ENCODE data around the gene CSF1. TPM values are rescaled to one million over a fixed set of nuclear protein-coding genes. Genes with fewer than 3 reads are reported as not detected.

The CSF1 gene
- total RNA-seq, 1 donor from 2014 or later = 159 TPM

DNA sequence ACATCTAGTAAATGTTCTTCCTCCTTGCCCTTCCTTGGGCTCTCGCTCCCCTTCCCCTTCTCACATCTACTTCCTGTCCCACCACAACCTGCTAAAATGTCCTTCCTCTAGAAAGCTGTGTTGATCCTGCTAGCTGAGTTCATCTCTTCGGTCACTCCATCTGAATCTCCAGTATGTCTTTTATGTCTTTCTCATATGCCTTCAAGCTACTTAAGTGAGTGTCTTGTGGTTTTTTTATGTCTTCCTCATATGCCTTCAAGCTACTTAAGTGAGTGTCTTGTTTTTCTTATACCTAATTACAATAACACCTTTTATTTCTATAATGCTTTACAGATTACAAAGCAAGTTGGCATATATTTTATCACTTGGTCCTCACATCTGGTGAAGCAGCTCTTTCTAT, 33.9 kb downstream of the CSF1 start:
- no peak for DNase-seq (ENCODE audit: extremely low spot score in 2 of 2)
- no peak overlapping the region for H3K4me3 ChIP-seq
- intact Hi-C loops (cut with DNase I) = no loop called here
- no peak for TF ChIP-seq POLR2A (IDR thresholded peaks at IDR 0.05)
- no peak for TF ChIP-seq POLR2AphosphoS5 (IDR thresholded peaks at IDR 0.05; ENCODE audit: insufficient read depth in 1 of 2, low read depth in 1 of 2)
- TF ChIP-seq, protein P1, sequence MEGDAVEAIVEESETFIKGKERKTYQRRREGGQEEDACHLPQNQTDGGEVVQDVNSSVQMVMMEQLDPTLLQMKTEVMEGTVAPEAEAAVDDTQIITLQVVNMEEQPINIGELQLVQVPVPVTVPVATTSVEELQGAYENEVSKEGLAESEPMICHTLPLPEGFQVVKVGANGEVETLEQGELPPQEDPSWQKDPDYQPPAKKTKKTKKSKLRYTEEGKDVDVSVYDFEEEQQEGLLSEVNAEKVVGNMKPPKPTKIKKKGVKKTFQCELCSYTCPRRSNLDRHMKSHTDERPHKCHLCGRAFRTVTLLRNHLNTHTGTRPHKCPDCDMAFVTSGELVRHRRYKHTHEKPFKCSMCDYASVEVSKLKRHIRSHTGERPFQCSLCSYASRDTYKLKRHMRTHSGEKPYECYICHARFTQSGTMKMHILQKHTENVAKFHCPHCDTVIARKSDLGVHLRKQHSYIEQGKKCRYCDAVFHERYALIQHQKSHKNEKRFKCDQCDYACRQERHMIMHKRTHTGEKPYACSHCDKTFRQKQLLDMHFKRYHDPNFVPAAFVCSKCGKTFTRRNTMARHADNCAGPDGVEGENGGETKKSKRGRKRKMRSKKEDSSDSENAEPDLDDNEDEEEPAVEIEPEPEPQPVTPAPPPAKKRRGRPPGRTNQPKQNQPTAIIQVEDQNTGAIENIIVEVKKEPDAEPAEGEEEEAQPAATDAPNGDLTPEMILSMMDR (IDR thresholded peaks at IDR 0.05) = no peak
- no peaks in the 10 kb centered on the region for H3K4me1 ChIP-seq
- no peaks in the 10 kb centered on the region for H3K9me3 ChIP-seq
- no peaks in the 10 kb centered on the region for H3K27me3 ChIP-seq
- H3K36me3 ChIP-seq = no peaks in the 10 kb centered on the region
- no peak overlapping the region for H3K27ac ChIP-seq

DNA sequence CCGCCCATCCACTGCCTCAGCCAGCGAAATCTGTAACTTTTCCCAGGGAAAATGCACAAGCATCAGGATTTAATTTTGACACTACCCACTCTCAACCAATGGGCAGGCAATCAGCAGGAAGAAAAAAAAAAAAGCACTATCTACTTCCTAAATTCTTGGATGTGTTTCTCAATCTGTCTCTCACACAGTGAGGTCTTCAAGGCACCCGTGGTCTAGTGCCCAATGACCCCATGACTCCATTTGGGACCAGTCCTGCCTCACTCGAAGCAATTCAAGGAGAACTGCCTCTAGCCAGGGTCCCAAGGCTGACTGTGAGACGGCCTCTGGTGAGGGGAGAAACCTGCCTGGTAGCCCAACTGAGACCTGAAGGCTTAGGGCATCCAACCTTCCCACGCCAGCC, 35.9 kb downstream of the CSF1 start:
- Histone ChIP-seq H3K4me1 (no peaks in the 10 kb centered on the region), H3K36me3 (no peaks in the 10 kb centered on the region), H3K27me3 (no peaks in the 10 kb centered on the region), H3K9me3 (no peaks in the 10 kb centered on the region), H3K27ac (no peak overlapping the region), H3K4me3 (no peak overlapping the region)
- intact Hi-C loops (cut with DNase I) = no loop called here
- no peak for DNase-seq (ENCODE audit: extremely low spot score in 2 of 2)
- no peak for TF ChIP-seq POLR2AphosphoS5 (IDR thresholded peaks at IDR 0.05; ENCODE audit: insufficient read depth in 1 of 2, low read depth in 1 of 2)

DNA sequence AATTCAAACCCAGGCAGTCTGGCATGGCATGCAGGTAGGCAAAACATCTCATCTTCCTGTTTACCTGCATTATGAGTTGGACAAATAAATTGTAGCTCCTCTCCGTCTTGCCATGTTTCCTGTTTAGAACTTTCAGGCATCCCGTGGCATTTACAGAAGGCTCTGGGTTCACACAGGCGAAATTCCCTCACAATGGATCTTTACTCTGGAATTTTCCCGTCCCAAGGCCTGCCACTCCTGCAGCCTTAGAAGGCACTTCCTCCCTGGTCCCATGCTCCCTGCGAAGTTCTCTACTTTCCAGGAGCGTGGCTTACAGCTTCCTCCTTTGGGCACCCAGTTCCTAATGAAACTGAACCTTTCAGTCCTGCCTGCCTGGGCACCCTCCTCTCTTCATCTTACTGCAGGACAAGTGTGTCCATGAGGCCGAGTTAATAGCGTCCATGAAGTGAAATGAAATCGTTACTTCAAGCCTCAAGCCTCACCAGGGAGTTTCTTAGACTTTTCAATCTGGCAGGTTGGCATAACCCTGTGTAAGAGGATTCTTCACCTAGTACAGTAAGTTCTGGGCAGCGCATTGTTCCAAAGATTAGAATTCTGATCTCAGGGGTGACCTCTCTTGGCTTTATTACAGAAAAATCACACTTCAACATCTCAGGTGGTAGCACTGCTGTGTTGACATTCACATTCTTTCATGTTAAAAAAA, 37.1 kb downstream of the CSF1 start:
- TF ChIP-seq POLR2AphosphoS5 (IDR thresholded peaks at IDR 0.05; ENCODE audit: insufficient read depth in 1 of 2, low read depth in 1 of 2) (no peak), POLR2A (IDR thresholded peaks at IDR 0.05) (no peak)
- TF ChIP-seq, protein P1 (IDR thresholded peaks at IDR 0.05) = no peak
- Histone ChIP-seq H3K4me3 (no peak overlapping the region), H3K4me1 (no peaks in the 10 kb centered on the region), H3K9me3 (no peaks in the 10 kb centered on the region), H3K27ac (no peak overlapping the region), H3K27me3 (no peaks in the 10 kb centered on the region), H3K36me3 (no peaks in the 10 kb centered on the region)
- no peak for DNase-seq (ENCODE audit: extremely low spot score in 2 of 2)
- intact Hi-C loops (cut with DNase I) = no loop called here

DNA sequence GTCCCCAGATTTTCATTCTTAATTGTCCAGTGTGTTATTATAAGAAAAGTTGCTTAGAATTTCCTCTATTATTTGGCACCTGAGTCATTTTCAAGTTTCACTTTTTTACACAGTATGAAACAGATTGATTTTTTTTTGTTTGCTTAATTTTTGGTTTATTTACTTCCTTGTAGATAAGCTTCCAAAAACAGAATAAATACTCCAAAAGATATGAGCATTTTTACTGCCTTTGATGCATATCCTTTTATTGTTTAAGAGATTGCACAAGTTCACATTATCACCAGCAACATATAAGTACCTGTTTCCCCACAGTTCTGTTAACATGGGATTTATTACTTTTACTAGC, 37.6 kb downstream of the CSF1 start:
- no peak overlapping the region for H3K4me3 ChIP-seq
- no peak overlapping the region for H3K27ac ChIP-seq
- DNase-seq (ENCODE audit: extremely low spot score in 2 of 2) = no peak
- TF ChIP-seq POLR2AphosphoS5 (IDR thresholded peaks at IDR 0.05; ENCODE audit: insufficient read depth in 1 of 2, low read depth in 1 of 2) (no peak), POLR2A (IDR thresholded peaks at IDR 0.05) (no peak)
- TF ChIP-seq, protein P1 (IDR thresholded peaks at IDR 0.05) = no peak
- H3K36me3 ChIP-seq = no peaks in the 10 kb centered on the region
- intact Hi-C loops (cut with DNase I) = no loop called here
- no peaks in the 10 kb centered on the region for H3K27me3 ChIP-seq
- H3K9me3 ChIP-seq = no peaks in the 10 kb centered on the region
- no peaks in the 10 kb centered on the region for H3K4me1 ChIP-seq

DNA sequence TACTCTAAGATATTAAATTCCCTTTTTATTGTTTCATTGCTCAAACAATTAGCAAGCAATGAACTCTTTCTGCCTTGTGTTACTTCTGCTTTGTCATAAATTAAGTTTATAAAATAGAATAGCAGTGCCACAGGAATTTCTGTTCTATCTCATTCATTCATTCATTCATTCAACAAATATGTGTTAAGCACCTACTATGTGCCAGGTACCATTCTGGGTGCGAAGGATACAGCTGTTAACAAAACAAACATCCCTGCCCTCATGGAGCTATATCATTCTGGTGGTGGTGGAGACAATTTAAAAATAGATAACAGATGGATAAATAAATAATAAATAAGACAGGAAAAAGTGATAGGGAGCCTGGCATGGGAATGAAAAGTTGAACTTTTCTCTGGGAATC, 39.4 kb downstream of the CSF1 start:
- Histone ChIP-seq H3K9me3 (no peaks in the 10 kb centered on the region), H3K27me3 (no peaks in the 10 kb centered on the region), H3K27ac (no peak overlapping the region), H3K4me1 (no peaks in the 10 kb centered on the region), H3K4me3 (no peak overlapping the region), H3K36me3 (no peaks in the 10 kb centered on the region)
- DNase-seq (ENCODE audit: extremely low spot score in 2 of 2) = no peak
- intact Hi-C loops (cut with DNase I) = no loop called here
- TF ChIP-seq POLR2AphosphoS5 (IDR thresholded peaks at IDR 0.05; ENCODE audit: insufficient read depth in 1 of 2, low read depth in 1 of 2) = no peak
- no peak for TF ChIP-seq POLR2A (IDR thresholded peaks at IDR 0.05)
- TF ChIP-seq, protein P1 (IDR thresholded peaks at IDR 0.05) = no peak
